Measurements from ENCODE around the gene EFCAB11.

- TF ChIP-seq, protein P1, sequence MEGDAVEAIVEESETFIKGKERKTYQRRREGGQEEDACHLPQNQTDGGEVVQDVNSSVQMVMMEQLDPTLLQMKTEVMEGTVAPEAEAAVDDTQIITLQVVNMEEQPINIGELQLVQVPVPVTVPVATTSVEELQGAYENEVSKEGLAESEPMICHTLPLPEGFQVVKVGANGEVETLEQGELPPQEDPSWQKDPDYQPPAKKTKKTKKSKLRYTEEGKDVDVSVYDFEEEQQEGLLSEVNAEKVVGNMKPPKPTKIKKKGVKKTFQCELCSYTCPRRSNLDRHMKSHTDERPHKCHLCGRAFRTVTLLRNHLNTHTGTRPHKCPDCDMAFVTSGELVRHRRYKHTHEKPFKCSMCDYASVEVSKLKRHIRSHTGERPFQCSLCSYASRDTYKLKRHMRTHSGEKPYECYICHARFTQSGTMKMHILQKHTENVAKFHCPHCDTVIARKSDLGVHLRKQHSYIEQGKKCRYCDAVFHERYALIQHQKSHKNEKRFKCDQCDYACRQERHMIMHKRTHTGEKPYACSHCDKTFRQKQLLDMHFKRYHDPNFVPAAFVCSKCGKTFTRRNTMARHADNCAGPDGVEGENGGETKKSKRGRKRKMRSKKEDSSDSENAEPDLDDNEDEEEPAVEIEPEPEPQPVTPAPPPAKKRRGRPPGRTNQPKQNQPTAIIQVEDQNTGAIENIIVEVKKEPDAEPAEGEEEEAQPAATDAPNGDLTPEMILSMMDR (IDR thresholded peaks at IDR 0.05) = no peak
- TF ChIP-seq EZH2 (IDR thresholded peaks at IDR 0.05; ENCODE audit: borderline replicate concordance, insufficient read depth, low read depth, low read length, poor library complexity, severe bottlenecking) = no peak
These were observed 189.2 kb downstream of the EFCAB11 start for GRCh38 chr14:89765346-89765745.

All from B cell (primary cell).